Measurements from ENCODE around the gene LPP. TPM values are rescaled to one million over a fixed set of nuclear protein-coding genes. Genes with fewer than 3 reads are reported as not detected.

The LPP gene
- total and polyA plus RNA-seq, 2 of the 13 experiments (the other 11 are each of a cell fraction or from before 2014, with no cell fraction given), result 19.2 to 29.9 TPM

GRCh38 chr3:188769831-188770230 is 615.9 kb downstream of the LPP start:
- DNase-seq (ENCODE audit: low spot score) (no peak), FAIRE-seq (no peak), ATAC-seq (no peak)
- H3K9me3 ChIP-seq (ENCODE audit: low read length), result no peaks in the 10 kb centered on the region
- TF ChIP-seq ZNF713 (CRISPR knock-in tag; IDR thresholded peaks at IDR 0.05) (no peak), DR1 (CRISPR knock-in tag; IDR thresholded peaks at IDR 0.05) (no peak), MTA3 (CRISPR knock-in tag; IDR thresholded peaks at IDR 0.05) (no peak), ZBTB14 (CRISPR knock-in tag; IDR thresholded peaks at IDR 0.05) (no peak), TEAD2 (CRISPR knock-in tag; IDR thresholded peaks at IDR 0.05) (no peak), ZNF75D (CRISPR knock-in tag; IDR thresholded peaks at IDR 0.05; ENCODE audit: borderline replicate concordance) (no peak), ZNF709 (CRISPR knock-in tag; IDR thresholded peaks at IDR 0.05) (no peak), ARNT (IDR thresholded peaks at IDR 0.05) (no peak)
- TF ChIP-seq, protein P1, sequence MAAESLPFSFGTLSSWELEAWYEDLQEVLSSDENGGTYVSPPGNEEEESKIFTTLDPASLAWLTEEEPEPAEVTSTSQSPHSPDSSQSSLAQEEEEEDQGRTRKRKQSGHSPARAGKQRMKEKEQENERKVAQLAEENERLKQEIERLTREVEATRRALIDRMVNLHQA (CRISPR knock-in tag; IDR thresholded peaks at IDR 0.05), result no peak
- no peaks in the 10 kb centered on the region for H4K20me1 ChIP-seq (ENCODE audit: insufficient read depth, low read length)
- no peak overlapping the region for H3K9ac ChIP-seq (ENCODE audit: insufficient read depth, low read depth, low read length)
- peaks cover 0 to 3% of the 10 kb centered on the region in 2 experiments; a peak in 1 of 5 replicates for H3K36me3 ChIP-seq (replicated peaks in 1 of 2; ENCODE audit: control insufficient read depth in 1 of 2, insufficient read depth in 2 of 2, low read length in 2 of 2)
- no peaks in the 10 kb centered on the region for H3K79me2 ChIP-seq (ENCODE audit: insufficient read depth, low read length)
- no peak overlapping the region for H3K4me3 ChIP-seq (replicated peaks in 1 of 3; ENCODE audit: insufficient read depth in 1 of 3, low read depth in 2 of 3, low read length in 3 of 3)
- H3K4me2 ChIP-seq (ENCODE audit: low read depth, low read length), result no peak overlapping the region
- H2AFZ ChIP-seq (ENCODE audit: low read length), result no peak overlapping the region
- intact Hi-C loops (cut with micrococcal nuclease; ENCODE audit: unreplicated experiment), result no loop called here
- WGBS (ENCODE audit: low lambda C conversion rate), result 92% methylated on average over 3 of the region's 3 CpGs
- no peak overlapping the region for H3K27ac ChIP-seq (ENCODE audit: extremely low read length, insufficient read depth, low read length)
- peaks cover 15% of the 10 kb centered on the region for H3K4me1 ChIP-seq (ENCODE audit: insufficient read depth, low read length)
- ChIA-PET POLR2A (no interaction called here), CTCF (ENCODE audit: low intra/inter-chr PET ratio, low total read pairs) (no interaction called here)
- BruUV-seq (replicated peaks), result no TSS peak
- in situ Hi-C loops (cut with HindIII; ENCODE audit: extremely low pct_ligation_motif_present, low pct_unique_long_range_greater_than_20kb), result no loop called here
- no peaks in the 10 kb centered on the region for H3K27me3 ChIP-seq (ENCODE audit: control insufficient read depth in 1 of 2, insufficient read depth in 2 of 2, low read length in 2 of 2)

DNA sequence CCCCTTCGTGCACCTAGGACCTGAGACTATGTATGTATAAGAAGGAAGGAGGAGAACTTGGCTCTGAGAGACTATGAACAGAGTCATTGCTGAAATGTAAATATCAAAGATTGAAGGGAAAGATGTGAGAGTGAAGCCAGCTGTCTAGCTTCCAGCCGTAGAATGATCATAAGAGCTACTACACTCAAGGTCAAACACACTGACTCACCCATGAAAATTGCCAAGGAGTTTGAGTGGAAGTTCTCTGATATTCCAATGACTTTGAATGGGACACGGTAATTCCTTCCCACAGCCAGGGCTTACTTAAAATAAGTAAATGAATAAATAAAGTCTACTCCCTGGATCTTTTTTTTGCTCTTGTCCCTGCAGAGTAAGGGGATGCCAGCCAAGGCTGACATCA is 618.9 kb downstream of the LPP start:
- CTCF ChIA-PET (ENCODE audit: low intra/inter-chr PET ratio, low total read pairs), result no interaction called here
- no peaks in the 10 kb centered on the region for H3K79me2 ChIP-seq (ENCODE audit: insufficient read depth, low read length)
- WGBS (ENCODE audit: low lambda C conversion rate), result 50% methylated on average over 3 of the region's 3 CpGs
- TF ChIP-seq LBX2 (CRISPR knock-in tag; IDR thresholded peaks at IDR 0.05; ENCODE audit: borderline replicate concordance) (no peak), YEATS2 (CRISPR knock-in tag; IDR thresholded peaks at IDR 0.05; ENCODE audit: borderline replicate concordance) (no peak), ATF7-NPFF (CRISPR knock-in tag; IDR thresholded peaks at IDR 0.05; ENCODE audit: low read depth) (no peak), ARID5B (CRISPR knock-in tag; IDR thresholded peaks at IDR 0.05) (peak; percentile 69), DPF2 (CRISPR knock-in tag; IDR thresholded peaks at IDR 0.05; ENCODE audit: borderline replicate concordance, low read depth) (no peak), ZZZ3 (CRISPR knock-in tag; IDR thresholded peaks at IDR 0.05; ENCODE audit: borderline replicate concordance) (no peak)

More for the DNA sequence above, 618.9 kb downstream of the LPP start:
- no peak for FAIRE-seq
- peak; percentile 68 for DNase-seq (ENCODE audit: low spot score)
- Histone ChIP-seq H3K9me3 (ENCODE audit: low read length) (no peaks in the 10 kb centered on the region), H3K4me1 (ENCODE audit: insufficient read depth, low read length) (peaks cover 15% of the 10 kb centered on the region), H3K36me3 (replicated peaks in 1 of 2; ENCODE audit: control insufficient read depth in 1 of 2, insufficient read depth in 2 of 2, low read length in 2 of 2) (no peaks in the 10 kb centered on the region), H2AFZ (ENCODE audit: low read length) (no peak overlapping the region), H3K4me2 (ENCODE audit: low read depth, low read length) (no peak overlapping the region), H3K4me3 (replicated peaks in 1 of 3; ENCODE audit: insufficient read depth in 1 of 3, low read depth in 2 of 3, low read length in 3 of 3) (no peak overlapping the region), H3K27ac (ENCODE audit: extremely low read length, insufficient read depth, low read length) (no peak overlapping the region), H4K20me1 (ENCODE audit: insufficient read depth, low read length) (no peaks in the 10 kb centered on the region), H3K9ac (ENCODE audit: insufficient read depth, low read depth, low read length) (no peak overlapping the region), H3K27me3 (ENCODE audit: control insufficient read depth in 1 of 2, insufficient read depth in 2 of 2, low read length in 2 of 2) (no peaks in the 10 kb centered on the region)
- in situ Hi-C loops (cut with HindIII; ENCODE audit: extremely low pct_ligation_motif_present, low pct_unique_long_range_greater_than_20kb) (no loop called here), intact Hi-C loops (cut with micrococcal nuclease; ENCODE audit: unreplicated experiment) (no loop called here)
- BruUV-seq (replicated peaks), result no TSS peak
- POLR2A ChIA-PET, result no interaction called here
- peak; percentile 60; the same call in 2 of the 3 replicates for ATAC-seq
